Liver (tissue), 9 donors: Measurements from ENCODE around the gene RO60. TPM values are rescaled to one million over a fixed set of nuclear protein-coding genes. Genes with fewer than 3 reads are reported as not detected.

Source experiments
- DNase-seq: peaks from one replicate; pipeline ENCODE4 v3.0.0-alpha.2; 2017; ENCODE audit warnings: low spot score
- H3K27ac ChIP-seq, 2 donors: one replicate each; pipeline ENCODE4 v1.7.0; 2013; ENCODE audit warnings: inconsistent platforms in 2 of 2, low read length in 2 of 2, control low read depth in 1 of 2, low read depth in 1 of 2, mild to moderate bottlenecking in 1 of 2
- H3K27me3 ChIP-seq, 4 donors: one replicate each; pipeline versions ENCODE4 v1.6.1 to v1.7.0; 2013; ENCODE audit warnings: low read length in 3 of 4, inconsistent platforms in 1 of 4, mild to moderate bottlenecking in 1 of 4, moderate library complexity in 1 of 4; ENCODE audit not compliant: control insufficient read depth in 4 of 4, insufficient read depth in 4 of 4
- H3K36me3 ChIP-seq, 4 donors: one replicate each; pipeline versions ENCODE4 v1.6.1 to v1.7.0; 2013; ENCODE audit warnings: low read length in 3 of 4, mild to moderate bottlenecking in 3 of 4, low read depth in 1 of 4, moderate library complexity in 1 of 4; ENCODE audit not compliant: control insufficient read depth in 4 of 4, insufficient read depth in 3 of 4
- H3K4me1 ChIP-seq, 4 donors: one replicate each; pipeline versions ENCODE4 v1.6.1 to v1.7.0; 2013; ENCODE audit warnings: low read length in 3 of 4, mild to moderate bottlenecking in 3 of 4, moderate library complexity in 1 of 4; ENCODE audit not compliant: control insufficient read depth in 4 of 4, insufficient read depth in 4 of 4
- H3K4me3 ChIP-seq, 3 donors: one replicate each; pipeline versions ENCODE4 v1.6.1 to v1.7.0; 2013; ENCODE audit warnings: low read length in 3 of 3, control low read depth in 1 of 3, low read depth in 1 of 3, mild to moderate bottlenecking in 1 of 3
- H3K9ac ChIP-seq, 2 donors: one replicate each; pipeline ENCODE4 v1.7.0; 2013; ENCODE audit warnings: low read length in 2 of 2, mild to moderate bottlenecking in 2 of 2, moderate library complexity in 2 of 2, control low read depth in 1 of 2, low read depth in 1 of 2
- H3K9me3 ChIP-seq, 4 donors: one replicate each; pipeline versions ENCODE4 v1.6.1 to v1.7.0; 2013; ENCODE audit warnings: low read length in 3 of 4; ENCODE audit not compliant: control insufficient read depth in 4 of 4
- EGR1 ChIP-seq, 2 donors: IDR thresholded peaks; 2 replicates each; pipeline ENCODE4 v1.6.1; 2016 to 2018; ENCODE audit warnings: antibody characterized with exemption in 2 of 2, low read depth in 2 of 2
- FOXA1 ChIP-seq: IDR thresholded peaks from 2 replicates; pipeline ENCODE4 v1.6.1; 2016; ENCODE audit warnings: antibody characterized with exemption
- FOXA2 ChIP-seq: IDR thresholded peaks from 2 replicates; pipeline ENCODE4 v1.6.1; 2016; ENCODE audit warnings: antibody characterized with exemption
- HNF4A ChIP-seq, 2 donors: conservative IDR thresholded peaks; 2 replicates each; pipeline ENCODE4 v1.6.1; 2016; ENCODE audit warnings: antibody characterized with exemption in 2 of 2, mild to moderate bottlenecking in 2 of 2
- NR2F2 ChIP-seq: IDR thresholded peaks from 2 replicates; pipeline ENCODE4 v1.6.1; 2016; ENCODE audit warnings: antibody characterized with exemption
- RAD21 ChIP-seq, 2 donors: IDR thresholded peaks; 2 replicates each; pipeline ENCODE4 v1.6.1; 2016; ENCODE audit warnings: antibody characterized with exemption in 2 of 2, mild to moderate bottlenecking in 2 of 2
- RXRA ChIP-seq, 2 donors: IDR thresholded peaks; 2 replicates each; pipeline ENCODE4 v1.6.1; 2017 to 2018; ENCODE audit warnings: antibody characterized with exemption in 2 of 2, mild to moderate bottlenecking in 1 of 2
- SP1 ChIP-seq: IDR thresholded peaks from 2 replicates; pipeline ENCODE4 v1.6.1; 2018; ENCODE audit warnings: antibody characterized with exemption, mild to moderate bottlenecking
- TAF1 ChIP-seq: conservative IDR thresholded peaks from 2 replicates; pipeline ENCODE4 v1.6.1; 2016; ENCODE audit warnings: antibody characterized with exemption, mild to moderate bottlenecking
- polyA plus RNA-seq, 2 donors: library from polyadenylated mRNA; stranded (reverse) in 1 of 2; unstranded in 1 of 2; fragments of 200-250 nt in 1 of 2; fragments of >200 nt in 1 of 2; fragmentation: Nextera tagmentation in 1 of 2; extraction: Ambion mirVana in 1 of 2; gene quantifications; one replicate each; pipeline versions ENCODE4 v1.2.1 to v1.2.3, GENCODE V29; 2013 to 2015
- total RNA-seq, 2 donors: library from RNA; depleted of rRNA; stranded (reverse); fragments of >200 nt; gene quantifications; one replicate each; pipeline ENCODE4 v1.2.3, GENCODE V29; 2014
- TF ChIP-seq, protein P1 (sequence below): IDR thresholded peaks from 2 replicates; pipeline ENCODE4 v1.6.1; 2016; ENCODE audit warnings: antibody characterized with exemption
- TF ChIP-seq, protein P2 (sequence below): IDR thresholded peaks from 2 replicates; pipeline ENCODE4 v1.6.1; 2016; ENCODE audit warnings: antibody characterized with exemption, mild to moderate bottlenecking
- TF ChIP-seq, protein P3 (sequence below): IDR thresholded peaks from 2 replicates; pipeline ENCODE4 v1.6.1; 2016; ENCODE audit warnings: antibody characterized with exemption
- TF ChIP-seq, protein P4 (sequence below): fragments of 150-350 bp; IDR thresholded peaks from 2 replicates; pipeline ENCODE4 v1.5.1; 2017; ENCODE audit warnings: improper control_type of control experiment, low read depth, low read length; ENCODE audit not compliant: missing input control
- TF ChIP-seq, protein P5 (sequence below): IDR thresholded peaks from 2 replicates; pipeline ENCODE4 v1.6.1; 2016; ENCODE audit warnings: antibody characterized with exemption
- donor health status: healthy.
- donor health status: healthy.
- donor health status: healthy.
- donor health status: healthy.
- donor health status: healthy.

Gene RO60
- total and polyA plus RNA-seq, 4 donors = 5.9 to 121 (median 34.9) TPM

DNA sequence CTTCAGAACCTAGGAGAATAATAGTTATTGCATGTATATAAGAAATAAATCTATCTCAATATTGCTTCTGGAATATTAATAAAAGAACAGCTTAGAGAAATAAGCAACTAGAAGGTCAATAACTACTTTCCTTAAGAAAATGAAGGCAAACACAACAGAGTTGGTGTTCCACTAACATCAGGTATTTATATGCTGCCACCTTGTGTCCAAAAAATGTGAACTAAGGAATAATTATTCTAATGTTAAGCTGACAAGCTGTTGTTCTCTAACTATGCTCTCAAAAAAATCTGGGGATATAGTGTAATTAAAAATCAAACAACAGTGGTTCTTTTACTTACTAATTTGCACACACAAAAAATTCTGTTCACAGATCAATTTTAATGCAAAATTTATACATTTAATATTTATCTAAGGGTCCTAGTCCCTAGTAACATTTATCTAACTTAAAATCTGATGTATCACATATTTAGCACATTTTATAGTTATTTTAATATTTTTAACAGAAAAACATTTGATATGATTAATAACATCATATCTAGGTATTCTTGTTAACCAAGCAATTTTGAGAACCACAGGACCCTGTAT is 39.9 kb upstream of the RO60 start:
- Histone ChIP-seq H3K27me3 (no peaks in the 10 kb centered on the region), H3K27ac (no peak overlapping the region), H3K36me3 (peaks cover 0 to 7% (median 2%) of the 10 kb centered on the region in 4 donors), H3K9me3 (no peaks in the 10 kb centered on the region), H3K4me3 (no peak overlapping the region), H3K9ac (no peak overlapping the region), H3K4me1 (no peaks in the 10 kb centered on the region)
- TF ChIP-seq, protein P1, sequence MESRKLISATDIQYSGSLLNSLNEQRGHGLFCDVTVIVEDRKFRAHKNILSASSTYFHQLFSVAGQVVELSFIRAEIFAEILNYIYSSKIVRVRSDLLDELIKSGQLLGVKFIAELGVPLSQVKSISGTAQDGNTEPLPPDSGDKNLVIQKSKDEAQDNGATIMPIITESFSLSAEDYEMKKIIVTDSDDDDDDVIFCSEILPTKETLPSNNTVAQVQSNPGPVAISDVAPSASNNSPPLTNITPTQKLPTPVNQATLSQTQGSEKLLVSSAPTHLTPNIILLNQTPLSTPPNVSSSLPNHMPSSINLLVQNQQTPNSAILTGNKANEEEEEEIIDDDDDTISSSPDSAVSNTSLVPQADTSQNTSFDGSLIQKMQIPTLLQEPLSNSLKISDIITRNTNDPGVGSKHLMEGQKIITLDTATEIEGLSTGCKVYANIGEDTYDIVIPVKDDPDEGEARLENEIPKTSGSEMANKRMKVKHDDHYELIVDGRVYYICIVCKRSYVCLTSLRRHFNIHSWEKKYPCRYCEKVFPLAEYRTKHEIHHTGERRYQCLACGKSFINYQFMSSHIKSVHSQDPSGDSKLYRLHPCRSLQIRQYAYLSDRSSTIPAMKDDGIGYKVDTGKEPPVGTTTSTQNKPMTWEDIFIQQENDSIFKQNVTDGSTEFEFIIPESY = no peak
- TF ChIP-seq SP1 = no peak
- TF ChIP-seq, protein P2, sequence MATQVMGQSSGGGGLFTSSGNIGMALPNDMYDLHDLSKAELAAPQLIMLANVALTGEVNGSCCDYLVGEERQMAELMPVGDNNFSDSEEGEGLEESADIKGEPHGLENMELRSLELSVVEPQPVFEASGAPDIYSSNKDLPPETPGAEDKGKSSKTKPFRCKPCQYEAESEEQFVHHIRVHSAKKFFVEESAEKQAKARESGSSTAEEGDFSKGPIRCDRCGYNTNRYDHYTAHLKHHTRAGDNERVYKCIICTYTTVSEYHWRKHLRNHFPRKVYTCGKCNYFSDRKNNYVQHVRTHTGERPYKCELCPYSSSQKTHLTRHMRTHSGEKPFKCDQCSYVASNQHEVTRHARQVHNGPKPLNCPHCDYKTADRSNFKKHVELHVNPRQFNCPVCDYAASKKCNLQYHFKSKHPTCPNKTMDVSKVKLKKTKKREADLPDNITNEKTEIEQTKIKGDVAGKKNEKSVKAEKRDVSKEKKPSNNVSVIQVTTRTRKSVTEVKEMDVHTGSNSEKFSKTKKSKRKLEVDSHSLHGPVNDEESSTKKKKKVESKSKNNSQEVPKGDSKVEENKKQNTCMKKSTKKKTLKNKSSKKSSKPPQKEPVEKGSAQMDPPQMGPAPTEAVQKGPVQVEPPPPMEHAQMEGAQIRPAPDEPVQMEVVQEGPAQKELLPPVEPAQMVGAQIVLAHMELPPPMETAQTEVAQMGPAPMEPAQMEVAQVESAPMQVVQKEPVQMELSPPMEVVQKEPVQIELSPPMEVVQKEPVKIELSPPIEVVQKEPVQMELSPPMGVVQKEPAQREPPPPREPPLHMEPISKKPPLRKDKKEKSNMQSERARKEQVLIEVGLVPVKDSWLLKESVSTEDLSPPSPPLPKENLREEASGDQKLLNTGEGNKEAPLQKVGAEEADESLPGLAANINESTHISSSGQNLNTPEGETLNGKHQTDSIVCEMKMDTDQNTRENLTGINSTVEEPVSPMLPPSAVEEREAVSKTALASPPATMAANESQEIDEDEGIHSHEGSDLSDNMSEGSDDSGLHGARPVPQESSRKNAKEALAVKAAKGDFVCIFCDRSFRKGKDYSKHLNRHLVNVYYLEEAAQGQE = no peak
- TF ChIP-seq, protein P3, sequence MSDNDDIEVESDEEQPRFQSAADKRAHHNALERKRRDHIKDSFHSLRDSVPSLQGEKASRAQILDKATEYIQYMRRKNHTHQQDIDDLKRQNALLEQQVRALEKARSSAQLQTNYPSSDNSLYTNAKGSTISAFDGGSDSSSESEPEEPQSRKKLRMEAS = no peak
- no peak for TF ChIP-seq NR2F2
- TF ChIP-seq, protein P4, sequence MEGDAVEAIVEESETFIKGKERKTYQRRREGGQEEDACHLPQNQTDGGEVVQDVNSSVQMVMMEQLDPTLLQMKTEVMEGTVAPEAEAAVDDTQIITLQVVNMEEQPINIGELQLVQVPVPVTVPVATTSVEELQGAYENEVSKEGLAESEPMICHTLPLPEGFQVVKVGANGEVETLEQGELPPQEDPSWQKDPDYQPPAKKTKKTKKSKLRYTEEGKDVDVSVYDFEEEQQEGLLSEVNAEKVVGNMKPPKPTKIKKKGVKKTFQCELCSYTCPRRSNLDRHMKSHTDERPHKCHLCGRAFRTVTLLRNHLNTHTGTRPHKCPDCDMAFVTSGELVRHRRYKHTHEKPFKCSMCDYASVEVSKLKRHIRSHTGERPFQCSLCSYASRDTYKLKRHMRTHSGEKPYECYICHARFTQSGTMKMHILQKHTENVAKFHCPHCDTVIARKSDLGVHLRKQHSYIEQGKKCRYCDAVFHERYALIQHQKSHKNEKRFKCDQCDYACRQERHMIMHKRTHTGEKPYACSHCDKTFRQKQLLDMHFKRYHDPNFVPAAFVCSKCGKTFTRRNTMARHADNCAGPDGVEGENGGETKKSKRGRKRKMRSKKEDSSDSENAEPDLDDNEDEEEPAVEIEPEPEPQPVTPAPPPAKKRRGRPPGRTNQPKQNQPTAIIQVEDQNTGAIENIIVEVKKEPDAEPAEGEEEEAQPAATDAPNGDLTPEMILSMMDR = peak; percentile 49
- TF ChIP-seq EGR1 (IDR thresholded peaks at IDR 0.05; ENCODE audit: low read depth in 2 of 2) = no peak
- peak; percentile 83 to 84 for TF ChIP-seq RAD21 (IDR thresholded peaks at IDR 0.05)
- no peak for DNase-seq

DNA sequence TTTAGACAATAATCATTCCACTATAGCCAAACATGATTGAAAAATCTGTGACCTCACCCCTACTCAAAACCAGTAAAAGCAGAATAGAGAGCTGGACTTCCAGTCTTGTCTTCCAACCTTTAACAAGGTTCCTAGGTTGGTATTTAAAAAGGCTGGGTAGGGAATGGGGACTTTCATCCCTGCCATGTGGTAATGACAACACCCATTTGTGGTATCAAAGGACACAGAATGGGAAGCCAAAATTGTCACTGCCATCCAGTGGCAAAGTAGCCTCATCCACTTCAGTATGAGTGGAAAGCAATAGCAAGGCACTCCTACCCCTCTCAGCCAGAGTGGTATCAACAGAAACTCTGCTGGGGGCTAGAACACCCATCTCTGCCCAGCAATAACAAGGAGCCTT is 34.2 kb upstream of the RO60 start:
- peaks cover 0 to 7% (median 4%) of the 10 kb centered on the region in 4 donors for H3K36me3 ChIP-seq
- H3K27ac ChIP-seq = no peak overlapping the region
- H3K4me3 ChIP-seq = no peak overlapping the region
- H3K9ac ChIP-seq = no peak overlapping the region
- H3K4me1 ChIP-seq = peaks cover 0 to 3% (median 2%) of the 10 kb centered on the region in 4 donors
- DNase-seq = no peak
- H3K9me3 ChIP-seq = no peaks in the 10 kb centered on the region
- no peaks in the 10 kb centered on the region for H3K27me3 ChIP-seq
- peak; percentile 33 to 52 for TF ChIP-seq RAD21 (IDR thresholded peaks at IDR 0.05)
- TF ChIP-seq, protein P5, sequence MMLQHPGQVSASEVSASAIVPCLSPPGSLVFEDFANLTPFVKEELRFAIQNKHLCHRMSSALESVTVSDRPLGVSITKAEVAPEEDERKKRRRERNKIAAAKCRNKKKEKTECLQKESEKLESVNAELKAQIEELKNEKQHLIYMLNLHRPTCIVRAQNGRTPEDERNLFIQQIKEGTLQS = no peak
- TF ChIP-seq, protein P1 = no peak
- TF ChIP-seq, protein P4 = no peak
- no peak for TF ChIP-seq EGR1 (IDR thresholded peaks at IDR 0.05; ENCODE audit: low read depth in 2 of 2)
- no peak for TF ChIP-seq TAF1
- no peak for TF ChIP-seq FOXA1
- TF ChIP-seq HNF4A (conservative IDR thresholded peaks at IDR 0.05) = peak; percentile 72 to 76
- peak in 1 of 2 donors; percentile 7 for TF ChIP-seq RXRA (IDR thresholded peaks at IDR 0.05)
- no peak for TF ChIP-seq NR2F2
- no peak for TF ChIP-seq FOXA2
- TF ChIP-seq, protein P3 = peak; percentile 16
